HUDEP-2 (cell line): ENCODE results near the gene IQSEC3.

Experiments
- DNase-seq, 76 experiments: peaks; one replicate each; lab custom pipeline; 2025; ENCODE audit not compliant: unreplicated experiment in 76 of 76; lab: John Stamatoyannopoulos, UW

The IQSEC3 gene

DNA sequence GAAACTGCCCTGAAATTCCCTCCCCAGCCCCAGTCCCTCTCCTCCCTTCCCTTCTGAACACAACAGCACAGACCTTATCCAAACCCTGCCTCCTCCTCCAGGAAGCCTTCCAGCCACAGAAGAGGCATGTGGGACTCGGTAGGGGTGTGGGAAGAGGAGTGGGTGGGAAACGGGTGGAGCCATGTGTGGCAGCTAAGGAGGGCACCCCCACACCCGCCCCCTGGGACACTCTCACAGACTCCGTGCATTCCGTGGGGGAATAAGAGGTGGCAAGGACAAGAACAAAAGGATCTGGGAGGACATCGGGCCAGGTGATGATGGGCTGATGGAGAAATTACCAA is 123.0 kb downstream of the IQSEC3 start:
- DNase-seq = no peak

DNA sequence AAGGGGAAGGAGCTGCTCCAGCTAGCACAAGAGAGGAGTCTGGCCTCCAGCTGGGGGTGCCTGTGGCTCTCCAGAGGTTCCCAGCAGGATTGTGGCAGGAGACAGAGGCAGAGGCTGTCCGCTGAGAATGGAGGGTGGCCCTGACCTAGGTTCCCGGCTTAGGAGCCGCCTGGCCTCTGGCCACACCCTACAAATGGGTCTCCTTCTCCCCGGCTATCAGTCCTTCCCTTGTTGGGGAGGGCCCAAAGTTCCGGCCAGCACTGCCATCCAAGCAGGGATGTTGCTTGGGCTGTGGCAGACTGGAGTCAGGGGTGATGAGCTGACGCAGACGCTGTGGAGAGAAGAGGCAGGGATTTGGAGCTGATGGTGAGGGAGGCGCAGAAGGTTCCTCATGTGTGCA is 124.3 kb downstream of the IQSEC3 start:
- no peak for DNase-seq

DNA sequence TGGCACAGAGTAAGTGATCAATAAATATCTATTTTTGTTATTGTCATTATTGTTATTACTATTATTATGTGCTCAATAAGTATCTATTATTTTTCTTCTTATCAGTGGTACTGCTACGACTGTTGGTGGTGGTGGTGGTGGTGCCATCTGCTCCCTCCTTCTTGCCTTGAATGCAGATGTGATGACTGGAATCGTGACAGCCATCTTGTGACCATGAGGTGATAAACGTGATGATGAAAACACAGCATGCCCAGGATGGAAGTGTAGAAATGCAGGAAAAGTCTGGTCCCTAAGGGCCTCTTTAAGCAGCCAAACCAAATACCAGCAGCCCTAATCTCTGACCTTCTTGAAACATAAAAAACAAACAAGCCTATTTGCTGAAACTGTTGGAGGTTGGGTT is 125.0 kb downstream of the IQSEC3 start:
- DNase-seq = no peak

DNA sequence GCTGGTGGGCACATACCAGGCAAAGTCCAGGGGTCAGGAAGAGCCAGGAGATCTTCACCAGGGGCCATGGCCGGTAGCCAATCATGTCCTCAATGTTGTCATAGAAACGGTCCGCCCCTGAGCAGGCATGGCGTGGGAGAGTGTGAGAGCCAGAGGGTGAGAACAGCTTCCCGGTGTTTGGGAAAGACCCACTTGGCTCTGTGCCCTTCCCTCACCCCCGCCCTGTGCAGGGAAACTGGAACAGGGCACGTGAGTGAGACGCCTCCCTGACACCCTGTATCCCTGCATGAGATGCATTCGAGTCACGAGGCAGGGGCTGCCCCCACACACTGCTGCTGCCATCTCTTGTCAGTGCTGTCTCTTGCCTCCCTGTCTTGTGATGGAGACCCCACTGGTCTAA is 126.7 kb downstream of the IQSEC3 start:
- no peak for DNase-seq

DNA sequence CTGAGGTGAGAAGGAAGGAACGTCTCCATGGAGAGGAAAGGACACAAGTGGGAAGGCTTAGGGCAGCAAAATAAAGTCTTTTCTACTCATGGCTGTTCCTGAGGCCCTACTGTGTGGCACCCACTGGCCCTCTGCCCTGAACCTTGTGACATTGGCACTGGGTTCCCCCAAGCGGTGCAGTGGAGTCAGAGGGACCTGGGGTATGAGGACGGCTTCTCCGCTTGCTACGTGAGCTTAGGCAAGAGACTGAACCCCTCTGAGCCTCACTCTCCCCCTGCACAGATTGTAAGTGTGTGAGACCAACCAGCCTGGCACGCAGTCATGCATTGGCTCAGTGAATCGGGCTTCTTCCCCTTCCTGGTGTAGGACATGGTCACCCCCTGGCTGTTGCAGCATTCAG is 127.7 kb downstream of the IQSEC3 start:
- no peak for DNase-seq

DNA sequence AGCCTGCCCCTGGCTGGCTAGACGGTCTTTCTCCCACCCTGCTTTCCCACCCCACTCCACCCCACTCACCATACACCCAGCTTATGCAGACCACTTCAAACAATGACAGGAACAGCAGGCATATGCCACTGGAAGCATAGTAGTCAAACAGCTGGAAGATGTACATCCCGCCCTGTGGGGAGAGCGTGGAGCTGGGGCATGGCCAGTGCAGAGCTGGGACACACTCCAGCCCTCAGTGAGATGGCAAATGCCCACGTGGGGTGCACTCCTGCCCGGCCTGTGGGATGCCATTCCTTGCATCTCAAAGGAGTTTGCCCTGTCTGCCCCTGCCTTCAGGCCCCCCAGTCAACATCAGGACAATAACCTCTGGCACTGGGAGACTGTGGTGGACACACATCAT is 128.6 kb downstream of the IQSEC3 start:
- DNase-seq = no peak

DNA sequence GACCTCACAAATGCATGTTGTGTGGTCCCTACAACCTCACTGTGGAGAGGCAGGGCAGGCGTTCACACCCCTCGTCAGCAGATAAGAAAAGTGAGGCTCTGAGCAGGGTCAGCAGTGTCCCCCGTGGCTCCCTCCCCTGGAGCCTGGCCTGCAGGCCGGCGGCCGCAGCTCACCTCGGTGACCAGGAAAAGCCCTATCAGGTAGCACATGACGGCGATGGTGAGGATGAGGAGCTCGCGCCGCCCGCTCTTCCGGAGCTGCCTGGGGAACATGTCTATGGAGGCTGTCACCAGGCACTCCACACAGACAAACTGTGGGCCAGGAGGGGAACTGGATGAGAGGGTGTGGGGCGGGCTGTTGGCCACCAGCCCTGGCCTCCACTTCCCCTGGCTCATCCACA is 129.4 kb downstream of the IQSEC3 start:
- DNase-seq = no peak

DNA sequence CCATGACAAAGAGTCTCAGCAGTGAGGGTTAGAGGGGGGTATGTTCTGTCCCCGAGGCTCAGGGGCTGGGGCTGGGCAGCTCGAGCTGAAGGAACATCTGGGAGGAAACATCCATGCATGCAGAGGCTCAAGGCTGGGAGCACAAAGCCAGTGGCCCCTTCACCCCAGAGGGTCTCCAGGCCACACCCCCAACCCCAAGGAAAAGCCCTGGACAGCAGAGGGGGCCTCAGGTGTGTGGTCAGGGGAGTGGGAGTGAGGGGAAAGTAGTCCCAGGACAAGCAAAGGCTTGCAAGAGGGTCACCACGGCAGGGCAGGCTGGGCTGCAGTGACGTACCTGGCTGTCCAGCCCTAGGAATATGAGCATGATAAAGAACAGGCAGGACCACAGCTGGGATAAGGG is 129.9 kb downstream of the IQSEC3 start:
- no peak for DNase-seq

DNA sequence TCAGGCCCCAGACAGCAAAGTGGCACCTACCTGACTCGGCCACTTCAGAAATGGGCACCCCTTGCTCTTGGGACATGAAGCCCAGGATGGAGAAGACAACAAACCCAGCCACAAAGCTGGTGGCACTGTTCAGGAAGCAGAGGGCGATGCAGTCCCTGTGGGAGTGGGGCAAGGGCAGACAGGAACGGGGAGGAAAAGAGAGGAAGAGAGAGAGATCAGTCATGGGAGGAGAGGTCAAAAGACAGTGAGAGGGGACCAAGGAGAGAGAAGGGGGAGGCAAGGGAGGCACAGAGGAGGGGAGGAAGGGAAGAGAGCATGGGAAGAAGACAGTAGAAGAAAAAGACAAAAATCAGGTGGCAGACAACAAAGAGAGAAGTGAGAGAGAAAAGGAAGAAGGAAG is 130.8 kb downstream of the IQSEC3 start:
- no peak for DNase-seq

DNA sequence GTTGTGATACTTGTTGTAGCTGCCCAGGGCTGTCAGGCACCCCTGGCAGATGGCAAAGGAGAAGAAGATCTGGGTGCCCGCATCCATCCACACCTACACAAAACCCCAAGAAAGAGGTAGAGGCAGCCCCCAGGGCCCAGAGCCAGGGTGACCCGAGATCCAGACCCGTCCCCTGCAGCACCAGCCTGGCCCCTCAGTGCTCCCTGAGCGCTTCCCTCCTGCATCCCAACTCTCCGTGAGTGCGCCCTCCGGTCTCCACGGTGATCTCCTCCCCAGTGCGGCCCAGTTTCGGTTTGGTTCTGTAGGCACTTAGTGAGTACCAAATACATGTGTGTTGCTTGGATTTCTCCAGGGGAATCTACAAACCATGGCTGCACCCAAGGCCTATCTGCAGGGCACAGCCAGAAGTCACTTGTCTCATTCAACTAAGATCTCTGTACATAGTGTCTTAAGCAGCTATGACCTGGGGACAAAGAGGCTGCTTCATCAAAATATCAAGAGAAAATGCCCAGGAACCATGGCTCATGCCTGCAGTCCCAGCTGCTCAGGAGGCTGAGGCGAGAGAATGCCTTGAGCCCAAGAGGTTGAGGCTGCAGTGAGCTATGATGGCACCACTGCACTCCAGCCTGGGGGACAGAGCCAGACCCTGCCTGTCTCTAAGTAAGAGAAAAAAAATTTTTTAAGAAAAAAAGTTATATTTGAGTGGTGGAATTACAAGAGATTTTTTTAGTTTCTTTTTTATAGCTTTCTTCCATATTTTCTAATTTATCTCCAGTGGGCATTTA is 131.5 kb downstream of the IQSEC3 start:
- no peak for DNase-seq

DNA sequence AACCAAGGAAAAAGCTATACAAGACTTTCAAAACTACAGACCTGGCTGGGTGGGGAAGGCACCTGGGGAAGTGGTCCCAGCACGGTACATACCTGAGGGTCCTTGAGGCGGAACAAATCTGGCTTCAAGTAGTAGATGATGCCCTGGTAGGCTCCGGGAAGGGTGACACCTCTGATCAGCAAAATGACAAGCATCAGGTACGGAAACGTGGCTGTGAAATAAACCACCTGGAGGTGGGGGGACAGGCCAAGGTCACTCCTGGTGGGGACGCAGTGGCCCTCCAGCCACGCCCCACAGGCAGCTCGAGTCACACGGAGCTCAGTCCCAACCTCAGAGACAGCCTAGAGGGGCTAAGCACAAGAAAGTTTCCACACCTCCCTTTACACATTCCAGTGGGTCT is 132.1 kb downstream of the IQSEC3 start:
- DNase-seq = no peak

DNA sequence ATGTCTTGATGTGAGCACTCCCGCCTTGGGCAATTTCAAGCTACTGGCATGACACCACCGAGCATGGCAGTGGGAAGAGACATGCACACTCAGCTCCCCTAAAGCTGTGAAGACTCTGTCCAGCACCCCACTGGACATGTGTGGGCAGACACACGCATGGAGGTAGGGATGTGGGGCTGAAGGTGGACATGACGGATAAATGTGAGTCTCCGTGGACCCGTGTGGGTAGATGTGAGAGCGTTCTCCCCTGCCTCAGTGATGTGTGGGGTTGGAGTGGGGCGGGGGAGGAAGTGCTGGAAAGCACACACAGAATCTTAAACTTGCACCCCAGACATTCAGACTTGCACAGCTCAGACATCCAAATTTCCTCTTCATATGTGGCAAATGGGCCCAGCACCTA is 134.8 kb downstream of the IQSEC3 start:
- no peak for DNase-seq

DNA sequence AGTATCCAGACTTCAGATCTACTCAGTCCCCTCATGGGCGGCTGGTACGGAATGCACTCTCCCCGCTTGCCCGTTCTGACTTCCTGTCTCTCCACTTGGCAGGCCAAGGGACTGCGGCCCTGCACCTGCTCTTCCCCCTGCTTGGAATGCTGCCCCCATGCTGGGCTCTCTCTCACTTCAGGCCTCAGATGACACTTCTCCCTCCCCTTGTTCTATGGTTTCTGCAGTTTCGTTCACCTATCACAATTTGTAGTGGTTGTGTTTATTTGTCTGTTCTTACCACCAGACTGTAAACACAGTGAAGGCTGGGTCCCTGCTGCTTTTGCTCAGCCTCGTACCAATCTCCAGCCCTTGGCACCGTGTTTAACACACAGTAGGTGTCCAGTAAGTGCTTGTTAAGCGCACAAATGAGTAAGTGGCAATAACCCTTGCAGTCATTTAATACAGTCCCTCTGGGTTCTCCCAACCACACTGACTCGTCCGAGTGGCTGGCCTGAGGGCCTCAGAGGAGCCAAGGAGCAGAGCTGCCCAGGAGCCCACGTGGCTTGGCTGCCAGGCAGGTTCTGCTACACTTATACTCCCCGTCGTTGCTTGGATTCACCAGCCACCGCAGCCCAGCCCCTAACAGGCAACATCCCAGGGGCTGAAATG is 135.6 kb downstream of the IQSEC3 start:
- no peak for DNase-seq

DNA sequence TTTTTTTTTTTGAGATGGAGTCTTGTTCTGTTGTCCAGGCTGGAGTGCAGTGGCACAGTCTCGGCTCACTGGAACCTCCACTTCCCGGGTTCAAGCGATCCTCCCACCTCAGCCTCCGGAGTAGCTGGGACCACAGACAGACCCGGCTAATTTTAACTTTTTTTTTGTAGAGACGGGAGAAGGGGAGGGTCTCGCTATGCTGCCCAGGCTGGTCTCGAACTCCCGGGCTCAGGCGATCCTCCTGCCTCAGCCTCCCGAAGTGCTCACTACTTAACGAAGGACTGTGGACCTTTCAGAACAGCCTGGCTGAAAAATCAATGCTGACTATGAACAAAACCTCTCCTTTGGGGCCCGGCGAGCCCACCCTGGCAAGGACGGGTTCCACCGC is 136.5 kb downstream of the IQSEC3 start:
- no peak for DNase-seq

DNA sequence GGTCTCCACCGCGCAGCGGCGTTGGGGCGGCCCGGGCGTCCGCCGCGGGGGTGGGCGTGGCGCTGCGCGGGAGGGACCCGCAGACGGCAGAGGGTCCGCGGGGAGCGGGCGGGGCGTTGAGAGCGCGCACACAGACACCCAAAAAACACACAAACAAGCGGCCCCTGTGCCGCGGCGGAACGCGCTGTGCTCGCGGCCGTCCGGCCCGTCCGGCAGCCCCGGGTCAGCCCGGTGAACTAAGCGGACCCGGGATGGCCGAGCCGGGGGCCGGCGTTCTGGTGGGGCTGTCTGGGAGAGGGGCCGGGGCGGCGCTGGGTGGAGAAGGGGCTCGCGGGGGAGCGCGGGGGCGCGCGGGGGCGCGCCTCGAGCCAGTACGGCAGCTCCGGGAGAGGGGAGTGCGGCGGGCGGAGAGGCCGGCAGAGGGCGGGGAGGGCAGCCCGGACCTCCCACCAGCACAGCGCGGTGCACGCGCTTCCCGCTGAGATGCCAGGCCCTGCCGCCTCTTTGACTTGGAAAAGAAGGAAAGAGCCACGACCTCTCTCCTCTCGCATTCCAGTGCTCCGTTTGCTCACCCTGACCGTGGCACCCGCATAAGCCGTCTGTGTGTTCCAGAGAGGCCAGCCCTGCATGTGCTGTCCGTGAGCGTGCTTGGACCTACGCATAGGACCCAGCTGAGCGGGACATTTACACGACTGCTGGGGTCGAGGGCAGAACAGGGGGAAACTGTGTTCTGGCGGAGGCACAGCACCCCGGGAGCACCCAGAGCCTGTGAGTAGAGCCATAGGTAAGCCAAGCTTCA is 137.1 kb downstream of the IQSEC3 start:
- peak in 13 of 76 experiments; percentile 3 to 32 (median 17) for DNase-seq

DNA sequence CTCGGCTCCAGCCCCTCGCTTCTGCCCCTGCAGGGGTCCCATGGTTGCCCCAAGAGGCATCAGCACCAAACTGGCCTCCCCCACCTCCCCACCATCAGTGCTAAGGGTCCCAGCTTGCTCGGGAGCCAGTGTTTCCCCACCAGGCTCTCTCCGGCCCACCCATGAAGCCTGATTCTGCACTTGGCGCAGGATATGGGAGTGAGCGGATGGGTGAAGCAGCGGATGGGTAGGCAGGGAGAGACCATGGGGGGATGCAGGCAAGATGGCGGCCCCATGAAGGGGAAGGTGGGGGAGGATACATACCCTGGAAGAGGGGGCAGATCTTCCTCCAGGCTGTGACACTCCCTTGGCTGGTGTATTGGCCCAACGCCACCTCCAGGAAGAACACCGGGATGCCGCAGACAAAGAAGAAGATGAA is 137.7 kb downstream of the IQSEC3 start:
- DNase-seq = no peak

DNA sequence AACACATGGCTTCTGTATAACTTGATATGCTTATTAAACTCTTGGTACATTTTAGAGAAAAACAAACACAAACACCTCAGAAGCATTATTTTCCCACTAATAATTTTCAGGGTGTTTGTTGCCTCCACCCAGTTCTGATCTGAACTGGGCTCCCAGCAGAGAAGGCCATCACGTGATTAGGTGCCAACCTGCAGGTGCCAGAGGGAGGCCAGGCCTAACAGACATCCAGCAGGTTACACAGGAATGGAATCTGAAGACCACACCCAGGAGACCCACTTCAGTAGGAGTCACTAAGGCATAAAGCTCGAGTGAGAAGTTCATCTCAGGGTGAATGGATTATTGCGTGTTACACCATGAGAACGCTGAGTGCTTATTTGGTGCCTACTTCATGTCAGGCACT is 138.5 kb downstream of the IQSEC3 start:
- DNase-seq = no peak

DNA sequence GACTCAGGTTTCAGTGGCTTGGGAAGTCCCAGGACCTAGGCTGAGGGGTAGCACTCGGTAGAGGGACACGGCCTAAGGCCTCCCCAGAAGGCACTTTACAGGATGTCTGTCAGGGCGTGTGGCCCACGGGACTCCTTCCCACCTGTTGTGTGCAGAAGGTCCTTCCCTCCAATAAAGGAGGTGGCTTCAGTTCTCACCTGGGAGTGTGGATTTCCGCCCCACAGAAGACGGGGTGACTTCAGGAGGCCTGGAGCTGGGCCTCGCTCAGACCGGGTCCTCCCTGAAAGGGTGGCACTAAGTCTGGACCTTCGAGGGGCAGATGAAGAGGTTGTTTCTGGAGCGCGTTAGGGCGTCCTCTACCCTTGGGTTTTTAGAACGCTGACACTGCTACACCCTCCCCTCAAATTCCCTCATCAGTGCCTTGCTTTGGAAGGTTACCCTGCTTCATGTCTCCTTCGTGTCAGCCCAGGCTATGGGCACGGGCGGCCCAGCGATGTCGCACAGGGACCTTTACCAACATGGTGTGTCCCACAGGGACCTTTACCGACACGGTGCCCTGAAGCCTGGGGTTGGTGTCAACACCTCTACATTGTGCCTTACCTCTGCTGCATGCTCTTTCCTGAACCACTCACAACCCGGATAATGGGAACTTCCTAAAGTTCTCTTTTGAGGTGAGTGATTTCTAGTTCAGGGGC is 140.3 kb downstream of the IQSEC3 start:
- DNase-seq = no peak

DNA sequence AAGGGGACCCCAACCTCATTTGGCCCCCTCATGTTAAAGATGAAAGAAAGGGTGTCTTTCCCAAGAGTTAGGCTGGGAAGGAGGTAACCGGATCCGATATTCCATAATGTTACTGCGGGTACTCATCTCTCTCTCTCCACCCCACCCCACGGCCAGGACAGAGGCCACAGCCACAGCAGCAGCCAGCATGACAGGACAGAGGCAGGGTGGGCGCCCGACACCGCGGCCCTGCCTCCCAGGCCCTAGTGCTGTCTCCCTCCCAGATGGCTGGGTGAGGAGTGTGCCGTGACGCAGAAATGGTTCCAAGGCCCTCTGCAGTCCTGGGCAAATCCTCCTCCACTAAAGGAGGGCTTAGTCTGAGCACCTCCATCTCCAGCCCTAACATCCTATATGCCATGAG is 141.2 kb downstream of the IQSEC3 start:
- DNase-seq = no peak

DNA sequence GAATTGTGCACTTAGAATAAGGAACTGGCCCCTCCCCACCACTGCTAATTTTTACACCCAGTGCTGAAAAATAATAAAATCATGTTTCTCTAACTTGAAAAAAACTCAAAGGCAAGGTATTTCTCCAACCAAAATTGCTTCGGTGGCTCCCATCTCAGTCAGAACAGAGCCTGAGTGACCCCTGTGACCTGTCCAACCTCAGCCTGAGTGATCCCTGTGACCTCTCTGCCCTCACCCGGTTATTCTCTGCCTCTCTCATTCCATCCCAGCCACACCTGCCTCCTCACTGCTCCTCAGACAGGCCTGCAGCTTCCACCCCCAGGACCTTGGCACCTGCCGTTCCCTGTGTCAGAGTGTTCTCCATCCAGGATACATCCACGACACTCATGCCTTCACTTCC is 142.2 kb downstream of the IQSEC3 start:
- no peak for DNase-seq

DNA sequence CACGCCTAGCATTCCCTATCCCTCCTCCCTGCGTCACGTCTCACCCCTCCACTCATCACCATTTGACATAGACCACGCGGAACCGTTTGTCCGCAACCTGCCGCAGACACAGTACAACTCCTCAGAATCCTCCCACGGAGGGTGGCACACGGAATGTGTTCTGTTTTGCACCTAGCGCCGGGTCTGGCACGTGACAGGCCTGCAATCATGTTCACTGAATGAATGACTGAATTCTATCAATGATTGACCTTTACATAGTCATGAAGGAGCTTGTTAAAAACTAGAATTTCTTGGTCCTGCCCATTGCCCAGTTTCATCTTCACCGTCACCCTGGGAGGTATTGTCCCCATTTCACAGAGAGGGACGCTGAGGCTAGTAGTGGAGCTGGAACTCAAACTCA is 142.7 kb downstream of the IQSEC3 start:
- DNase-seq = no peak
